Neural cell (in vitro differentiated cells): Measurements from ENCODE around the gene GLCE. TPM values are rescaled to one million over a fixed set of nuclear protein-coding genes. Genes with fewer than 3 reads are reported as not detected.

Experiments
- H2AFZ ChIP-seq: fragments of 200-600, 300-800 bp; sonication (generic), shearing (Covaris generic); 2 replicates; pipeline ENCODE4 v1.6.0; 2014; ENCODE audit warnings: low read depth, mild to moderate bottlenecking, antibody characterized with exemption, low read length, moderate library complexity
- H3F3A ChIP-seq: fragments of 200-600 bp; shearing (Covaris generic); 2 replicates; pipeline ENCODE4 v1.6.1; 2016; ENCODE audit warnings: mild to moderate bottlenecking, moderate library complexity, mixed read lengths, antibody characterized with exemption, low read length; ENCODE audit not compliant: insufficient read depth, poor library complexity, severe bottlenecking
- H3K27ac ChIP-seq: fragments of 200-600, 300-800 bp; sonication (generic), shearing (Covaris generic); 2 replicates; pipeline ENCODE4 v1.5.1; 2014; ENCODE audit warnings: mild to moderate bottlenecking, low read length, moderate library complexity
- H3K27me3 ChIP-seq: fragments of 300-800, 200-600 bp; sonication (generic), shearing (Covaris generic); 2 replicates; pipeline ENCODE4 v1.6.0; 2014; ENCODE audit warnings: mild to moderate bottlenecking, low read depth, low read length, moderate library complexity; ENCODE audit not compliant: insufficient read depth
- H3K36me3 ChIP-seq: fragments of 300-800, 200-600 bp; sonication (generic), shearing (Covaris generic); 2 replicates; pipeline ENCODE4 v1.5.1; 2014; ENCODE audit warnings: mild to moderate bottlenecking, antibody characterized with exemption, low read length, moderate library complexity; ENCODE audit not compliant: insufficient read depth
- H3K4me2 ChIP-seq: fragments of 300-800, 200-600 bp; sonication (generic), shearing (Covaris generic); 2 replicates; pipeline ENCODE4 v1.6.0; 2014; ENCODE audit warnings: mild to moderate bottlenecking, low read length
- H3K4me3 ChIP-seq: fragments of 300-800, 200-600 bp; sonication (generic), shearing (Covaris generic); 2 replicates; pipeline ENCODE4 v1.5.1; 2014; ENCODE audit warnings: mild to moderate bottlenecking, low read length, moderate library complexity
- H3K79me2 ChIP-seq: fragments of 200-600 bp; shearing (Covaris generic); replicated peaks from 2 replicates; pipeline ENCODE4 v1.6.0; 2014; ENCODE audit warnings: mild to moderate bottlenecking, low read length, moderate library complexity; ENCODE audit not compliant: insufficient read depth
- H3K9ac ChIP-seq: fragments of 300-800, 200-600 bp; sonication (generic), shearing (Covaris generic); 2 replicates; pipeline ENCODE4 v1.6.1; 2016; ENCODE audit warnings: mild to moderate bottlenecking, low read length, mixed read lengths
- H3K9me2 ChIP-seq: fragments of 200-600 bp; shearing (Covaris generic); 2 replicates; pipeline ENCODE4 v1.6.1; 2016; ENCODE audit warnings: mild to moderate bottlenecking, low read length, mixed read lengths; ENCODE audit not compliant: insufficient read depth
- H3K9me3 ChIP-seq: fragments of 200-600, 300-800 bp; sonication (generic), shearing (Covaris generic); 2 replicates; pipeline ENCODE4 v1.6.1; 2016; ENCODE audit warnings: mild to moderate bottlenecking, mixed run types, low read length, moderate library complexity, mixed read lengths
- H4K20me1 ChIP-seq: fragments of 200-600 bp; shearing (Covaris generic); 2 replicates; pipeline ENCODE4 v1.6.1; 2016; ENCODE audit warnings: mild to moderate bottlenecking, mixed run types; ENCODE audit not compliant: insufficient read depth
- CTCF ChIP-seq: fragments of 450-650 bp; IDR thresholded peaks from 2 replicates; pipeline ENCODE4 v1.5.1; 2014; ENCODE audit warnings: antibody characterized with exemption, mild to moderate bottlenecking, moderate library complexity; ENCODE audit not compliant: poor library complexity, severe bottlenecking
- EP300 ChIP-seq: fragments of 450-650 bp; conservative IDR thresholded peaks from 2 replicates; pipeline ENCODE4 v1.6.1; 2014; ENCODE audit warnings: antibody characterized with exemption, mild to moderate bottlenecking, moderate library complexity; ENCODE audit not compliant: poor library complexity, severe bottlenecking
- EZH2 ChIP-seq: fragments of 200-600, 300-800 bp; shearing (Covaris generic), sonication (generic); IDR thresholded peaks from 2 replicates; pipeline ENCODE4 v1.6.1; 2014; ENCODE audit warnings: antibody characterized with exemption, low read length, borderline replicate concordance, mild to moderate bottlenecking; ENCODE audit not compliant: insufficient read depth, poor library complexity, severe bottlenecking
- MXI1 ChIP-seq: fragments of 450-650 bp; conservative IDR thresholded peaks from 2 replicates; pipeline ENCODE4 v1.6.1; 2014; ENCODE audit warnings: antibody characterized with exemption, mild to moderate bottlenecking; ENCODE audit not compliant: poor library complexity, severe bottlenecking
- POLR2AphosphoS5 ChIP-seq: IDR thresholded peaks from 2 replicates; pipeline ENCODE4 v1.6.1; 2012
- RAD21 ChIP-seq: fragments of 450-650 bp; conservative IDR thresholded peaks from 2 replicates; pipeline ENCODE4 v1.6.1; 2014; ENCODE audit warnings: antibody characterized with exemption, mild to moderate bottlenecking, moderate library complexity
- REST ChIP-seq: IDR thresholded peaks from 2 replicates; pipeline ENCODE4 v1.6.1; 2012; ENCODE audit warnings: borderline replicate concordance
- SMC3 ChIP-seq: fragments of 450-650 bp; conservative IDR thresholded peaks from 2 replicates; pipeline ENCODE4 v1.6.1; 2014; ENCODE audit warnings: antibody characterized with exemption, mild to moderate bottlenecking, moderate library complexity; ENCODE audit not compliant: poor library complexity
- TAF1 ChIP-seq: IDR thresholded peaks from 2 replicates; pipeline ENCODE4 v1.6.1; 2012; ENCODE audit warnings: low read depth
- polyA plus RNA-seq: library from polyadenylated mRNA; depleted of rRNA; stranded (reverse); fragments of >200 nt; gene quantifications from 2 replicates; pipeline ENCODE4 v1.2.3, GENCODE V29; 2014

The GLCE gene
- polyA plus RNA-seq, 1 donor from 2014 or later = 31.5 TPM

- H3F3A ChIP-seq = no peaks in the 10 kb centered on the region
- H4K20me1 ChIP-seq = no peaks in the 10 kb centered on the region
- no peak overlapping the region for H3K27ac ChIP-seq
- H2AFZ ChIP-seq = no peak overlapping the region
- H3K9me3 ChIP-seq = no peaks in the 10 kb centered on the region
- H3K36me3 ChIP-seq = no peaks in the 10 kb centered on the region
- no peak overlapping the region for H3K4me3 ChIP-seq
- H3K27me3 ChIP-seq = no peaks in the 10 kb centered on the region
- no peaks in the 10 kb centered on the region for H3K9me2 ChIP-seq
- no peaks in the 10 kb centered on the region for H3K79me2 ChIP-seq
- H3K4me2 ChIP-seq = no peak overlapping the region
- TF ChIP-seq MXI1 = no peak
- TF ChIP-seq REST = no peak
- no peak for TF ChIP-seq TAF1
- TF ChIP-seq EP300 = no peak
- TF ChIP-seq RAD21 = no peak
- TF ChIP-seq SMC3 = no peak
- no peak for TF ChIP-seq CTCF
- TF ChIP-seq EZH2 = no peak
- no peak for TF ChIP-seq POLR2AphosphoS5
- no peak overlapping the region for H3K9ac ChIP-seq
Measured at GRCh38 chr15:69143756-69144436, 16.5 kb upstream of the GLCE start.

GRCh38 chr15:69144530-69144929, 15.9 kb upstream of the GLCE start:
- no peaks in the 10 kb centered on the region for H3K79me2 ChIP-seq

More at GRCh38 chr15:69144530-69144929, 15.9 kb upstream of the GLCE start:
- no peaks in the 10 kb centered on the region for H3K36me3 ChIP-seq
- TF ChIP-seq EZH2 (no peak), RAD21 (no peak), CTCF (no peak), EP300 (no peak), TAF1 (no peak), REST (no peak), POLR2AphosphoS5 (no peak), MXI1 (no peak), SMC3 (no peak)
- no peak overlapping the region for H3K27ac ChIP-seq
- H3K9me3 ChIP-seq = no peaks in the 10 kb centered on the region
- no peak overlapping the region for H3K9ac ChIP-seq
- H3F3A ChIP-seq = no peaks in the 10 kb centered on the region
- H3K4me2 ChIP-seq = no peak overlapping the region
- no peak overlapping the region for H3K4me3 ChIP-seq
- no peaks in the 10 kb centered on the region for H3K9me2 ChIP-seq
- no peaks in the 10 kb centered on the region for H4K20me1 ChIP-seq
- no peak overlapping the region for H2AFZ ChIP-seq
- no peaks in the 10 kb centered on the region for H3K27me3 ChIP-seq
